Calu3 (cell line): ENCODE data around the gene PDZD4. TPM values are rescaled to one million over a fixed set of nuclear protein-coding genes. Genes with fewer than 3 reads are reported as not detected.

Source experiments
- BruUV-seq: library from RNA; stranded (reverse); fragments of 400-500 nt; replicated peaks from 2 replicates; lab custom pipeline; 2021; lab: Mats Ljungman, UMichigan
- CTCF ChIA-PET: fragments of 300-600 bp; sonication (Branson Sonifier 250); formaldehyde crosslinking; loops from one replicate; lab custom pipeline; 2022; ENCODE audit warnings: antibody characterized with exemption; lab: Charles Lee
- DNase-seq: peaks from one replicate; pipeline ENCODE4 v3.0.0; 2022
- H3K27ac Mint-ChIP-seq: one replicate; pipeline ENCODE4 v1.8.0; 2022; ENCODE audit warnings: mixed read lengths; ENCODE audit not compliant: unreplicated experiment
- H3K27me3 Mint-ChIP-seq: one replicate; pipeline ENCODE4 v1.8.0; 2022; ENCODE audit warnings: mixed read lengths; ENCODE audit not compliant: unreplicated experiment
- H3K36me3 Mint-ChIP-seq: one replicate; pipeline ENCODE4 v1.8.0; 2022; ENCODE audit warnings: mild to moderate bottlenecking, moderate library complexity, mixed read lengths; ENCODE audit not compliant: insufficient read depth, unreplicated experiment
- H3K4me1 Mint-ChIP-seq: one replicate; pipeline ENCODE4 v1.8.0; 2022; ENCODE audit warnings: mild to moderate bottlenecking, low read depth, mixed read lengths; ENCODE audit not compliant: unreplicated experiment
- H3K4me3 Mint-ChIP-seq: one replicate; pipeline ENCODE4 v1.8.0; 2022; ENCODE audit warnings: mild to moderate bottlenecking, low read depth, moderate library complexity, mixed read lengths; ENCODE audit not compliant: unreplicated experiment
- H3K9me3 Mint-ChIP-seq: one replicate; pipeline ENCODE4 v1.8.0; 2022; ENCODE audit warnings: low read depth, mixed read lengths; ENCODE audit not compliant: unreplicated experiment
- intact Hi-C: fragments of 100-400 bp; cut with micrococcal nuclease; formaldehyde crosslinking; loops from one replicate; pipeline ENCODE4 v1.10.0; 2022; ENCODE audit not compliant: unreplicated experiment
- total RNA-seq: library from RNA; stranded (reverse); gene quantifications from 2 replicates; pipeline ENCODE4 v1.2.3, GENCODE V29; 2022
- TF ChIP-seq, protein P1 (sequence below): fragments of 200-600 bp; IDR thresholded peaks from one replicate; pipeline ENCODE4 v1.8.0; 2022; ENCODE audit warnings: antibody characterized with exemption; ENCODE audit not compliant: unreplicated experiment

Gene PDZD4
- total RNA-seq, 1 experiment from 2014 or later: 0.76 TPM

DNA sequence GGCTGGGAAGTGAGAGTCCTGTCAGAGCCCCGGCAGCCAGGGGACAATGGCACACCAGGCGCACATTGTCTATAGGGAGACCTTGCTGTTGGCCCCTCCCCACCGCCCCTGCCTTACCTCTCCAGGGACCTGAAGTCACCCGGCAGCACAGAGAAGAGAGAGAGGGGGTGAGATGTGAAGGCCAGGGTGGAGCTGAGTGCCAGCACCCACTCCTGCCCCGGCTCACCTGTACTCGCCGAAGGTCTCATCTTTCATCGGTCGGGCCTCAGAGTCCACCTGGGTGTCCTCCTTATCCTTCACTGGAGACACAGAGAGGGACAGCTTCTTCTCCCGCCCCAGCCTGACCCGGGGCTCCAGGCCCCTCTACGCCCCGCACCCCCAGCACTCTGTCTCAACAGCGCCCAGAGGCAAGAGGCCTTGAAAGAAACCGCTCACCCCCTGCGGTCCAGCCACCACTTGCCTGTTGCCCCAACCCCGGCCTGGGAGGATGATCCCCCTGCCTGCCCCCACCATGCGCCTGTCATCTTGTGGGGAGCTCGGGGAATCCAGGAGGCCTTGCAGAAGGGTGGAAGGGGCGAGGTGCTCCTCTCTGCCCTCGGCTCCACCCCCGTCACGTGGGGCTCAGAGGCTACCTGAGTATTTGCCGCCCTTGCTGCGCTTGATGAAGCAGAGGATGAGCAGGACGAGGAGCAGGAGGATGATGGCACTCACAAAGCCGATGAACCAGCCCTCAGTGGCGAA, 33.1 kb upstream of the PDZD4 start:
- Mint-ChIP-seq H3K4me3 (no peak overlapping the region), H3K27me3 (peaks cover 28% of the 10 kb centered on the region), H3K9me3 (no peaks in the 10 kb centered on the region), H3K4me1 (no peaks in the 10 kb centered on the region), H3K36me3 (peaks cover 12% of the 10 kb centered on the region), H3K27ac (no peak overlapping the region)
- intact Hi-C loops: no loop called here
- DNase-seq: no peak
- TF ChIP-seq, protein P1, sequence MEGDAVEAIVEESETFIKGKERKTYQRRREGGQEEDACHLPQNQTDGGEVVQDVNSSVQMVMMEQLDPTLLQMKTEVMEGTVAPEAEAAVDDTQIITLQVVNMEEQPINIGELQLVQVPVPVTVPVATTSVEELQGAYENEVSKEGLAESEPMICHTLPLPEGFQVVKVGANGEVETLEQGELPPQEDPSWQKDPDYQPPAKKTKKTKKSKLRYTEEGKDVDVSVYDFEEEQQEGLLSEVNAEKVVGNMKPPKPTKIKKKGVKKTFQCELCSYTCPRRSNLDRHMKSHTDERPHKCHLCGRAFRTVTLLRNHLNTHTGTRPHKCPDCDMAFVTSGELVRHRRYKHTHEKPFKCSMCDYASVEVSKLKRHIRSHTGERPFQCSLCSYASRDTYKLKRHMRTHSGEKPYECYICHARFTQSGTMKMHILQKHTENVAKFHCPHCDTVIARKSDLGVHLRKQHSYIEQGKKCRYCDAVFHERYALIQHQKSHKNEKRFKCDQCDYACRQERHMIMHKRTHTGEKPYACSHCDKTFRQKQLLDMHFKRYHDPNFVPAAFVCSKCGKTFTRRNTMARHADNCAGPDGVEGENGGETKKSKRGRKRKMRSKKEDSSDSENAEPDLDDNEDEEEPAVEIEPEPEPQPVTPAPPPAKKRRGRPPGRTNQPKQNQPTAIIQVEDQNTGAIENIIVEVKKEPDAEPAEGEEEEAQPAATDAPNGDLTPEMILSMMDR: no peak
- BruUV-seq: no TSS peak
- CTCF ChIA-PET: no interaction called here

DNA sequence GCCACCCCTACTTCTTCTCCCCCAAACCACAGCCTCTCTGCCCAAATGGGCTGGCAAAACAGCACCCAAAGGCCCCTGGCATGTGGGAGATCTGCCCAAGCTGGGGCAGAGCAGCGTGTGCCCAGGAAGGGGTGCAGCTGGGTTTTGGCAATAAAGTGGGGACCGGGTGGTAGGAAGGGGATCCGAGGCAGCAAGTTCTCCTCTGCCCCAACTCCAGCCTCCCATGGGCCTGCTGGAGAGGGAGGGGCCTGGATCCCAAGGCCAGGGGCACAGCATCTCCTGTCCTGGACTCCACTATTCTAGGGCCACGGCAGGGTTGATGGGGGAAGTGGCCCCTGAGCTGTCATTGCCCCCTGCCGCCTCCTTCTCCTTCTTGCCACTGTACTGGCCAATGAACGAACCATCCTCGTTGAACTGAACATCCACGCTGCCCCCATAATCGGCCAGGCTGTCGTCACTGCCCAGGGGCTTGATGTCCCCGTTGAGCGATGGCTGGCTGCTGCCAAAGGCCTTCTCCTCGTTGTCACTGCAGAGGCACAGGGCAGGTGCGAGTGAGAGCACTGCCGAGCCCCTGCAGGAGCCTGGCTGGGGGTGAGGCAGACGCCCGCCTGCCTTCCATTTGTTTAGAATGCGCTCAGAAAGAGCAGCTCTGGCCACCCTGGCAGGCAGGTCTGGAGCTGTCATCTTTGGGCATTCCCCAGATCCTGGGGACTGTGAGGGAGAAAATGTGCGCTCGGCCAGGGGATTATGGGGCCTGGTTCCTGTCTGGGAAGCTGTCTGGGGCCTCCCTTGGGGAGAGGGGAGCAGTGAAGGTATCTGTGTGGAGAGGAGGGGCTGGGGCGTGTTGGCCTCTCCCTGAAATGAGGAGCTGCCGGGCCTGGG, 32.3 kb upstream of the PDZD4 start:
- peaks cover 37% of the 10 kb centered on the region for H3K27me3 Mint-ChIP-seq
- intact Hi-C loops: no loop called here
- no peak overlapping the region for H3K4me3 Mint-ChIP-seq
- H3K9me3 Mint-ChIP-seq: no peaks in the 10 kb centered on the region
- no peaks in the 10 kb centered on the region for H3K4me1 Mint-ChIP-seq
- H3K36me3 Mint-ChIP-seq: peaks cover 12% of the 10 kb centered on the region
- BruUV-seq: no TSS peak
- no peak for DNase-seq
- CTCF ChIA-PET: no interaction called here
- TF ChIP-seq, protein P1: no peak
- no peak overlapping the region for H3K27ac Mint-ChIP-seq

DNA sequence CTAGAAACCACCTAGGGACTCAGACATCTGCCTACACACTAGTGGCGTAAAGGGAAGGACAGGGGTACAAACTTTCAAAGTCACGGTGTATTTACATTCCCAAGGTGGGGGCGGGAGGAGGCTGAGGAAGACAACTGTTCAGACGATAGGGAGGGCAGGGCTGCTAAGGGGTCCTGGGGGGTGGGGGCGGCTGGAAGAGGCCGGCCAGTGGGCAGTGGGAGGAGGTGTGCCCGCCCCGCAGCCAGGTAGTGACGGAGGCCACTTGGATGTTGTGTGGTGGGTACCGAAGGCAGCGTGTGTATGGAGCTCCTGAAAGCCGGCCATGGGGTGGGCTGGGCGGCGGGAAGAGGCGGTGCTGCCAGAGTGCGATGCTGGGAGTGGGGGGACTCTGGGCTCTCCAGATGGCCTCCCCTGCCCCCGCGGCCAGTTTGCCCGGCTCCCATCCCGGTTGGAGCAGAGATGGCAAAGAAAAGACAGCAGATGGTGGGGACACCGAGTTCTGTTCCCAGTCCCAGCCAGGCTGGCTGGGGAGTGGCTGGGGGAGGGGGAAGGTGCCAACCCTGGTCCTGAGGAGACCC, 31.5 kb upstream of the PDZD4 start:
- Mint-ChIP-seq H3K4me3 (no peak overlapping the region), H3K4me1 (no peaks in the 10 kb centered on the region), H3K27me3 (peaks cover 44% of the 10 kb centered on the region), H3K27ac (no peak overlapping the region), H3K9me3 (no peaks in the 10 kb centered on the region), H3K36me3 (peaks cover 12% of the 10 kb centered on the region)
- BruUV-seq: no TSS peak
- CTCF ChIA-PET: no interaction called here
- no peak for DNase-seq
- TF ChIP-seq, protein P1: no peak
- intact Hi-C loops: no loop called here

DNA sequence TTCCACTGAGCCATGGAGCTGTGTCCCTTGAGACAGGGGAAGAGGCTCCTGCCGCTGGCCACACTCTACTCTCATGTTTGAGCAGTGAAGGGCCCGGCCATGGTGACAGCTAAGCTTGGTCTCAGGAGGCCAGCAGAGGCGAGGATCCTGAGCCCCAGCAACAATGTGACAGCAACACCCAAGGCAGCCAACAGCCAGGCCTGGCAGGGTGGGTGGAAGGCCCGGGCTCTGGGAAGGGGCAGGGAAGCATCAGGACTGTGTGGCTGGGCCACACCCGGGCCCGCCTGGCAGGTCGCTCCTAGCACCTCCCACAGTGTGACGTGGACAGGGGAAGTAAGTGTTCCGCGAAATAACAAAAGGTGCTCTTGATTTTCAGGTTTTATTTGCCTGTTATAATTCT, 30.8 kb upstream of the PDZD4 start:
- CTCF ChIA-PET: no interaction called here
- H3K27ac Mint-ChIP-seq: no peak overlapping the region
- no TSS peak for BruUV-seq
- DNase-seq: no peak
- no peaks in the 10 kb centered on the region for H3K4me1 Mint-ChIP-seq
- intact Hi-C loops: no loop called here
- no peak overlapping the region for H3K4me3 Mint-ChIP-seq
- peaks cover 7% of the 10 kb centered on the region for H3K36me3 Mint-ChIP-seq
- peaks cover 51% of the 10 kb centered on the region for H3K27me3 Mint-ChIP-seq
- H3K9me3 Mint-ChIP-seq: no peaks in the 10 kb centered on the region
- TF ChIP-seq, protein P1: no peak
